Activated CD4-positive, alpha-beta T cell treated with anti-CD3 and anti-CD28 coated beads, Interleukin-2, Interleukin-4, amounts not matched to agents 100 ng/mL and 50 ng/mL, durations not matched to agents 16 hours and 8 hours (primary cell): ENCODE data around the gene NFASC.

Experiments used
- DNase-seq: peaks from one replicate; pipeline ENCODE4 v3.0.0-alpha.2; 2020; ENCODE audit warnings: low spot score

The NFASC gene

DNA sequence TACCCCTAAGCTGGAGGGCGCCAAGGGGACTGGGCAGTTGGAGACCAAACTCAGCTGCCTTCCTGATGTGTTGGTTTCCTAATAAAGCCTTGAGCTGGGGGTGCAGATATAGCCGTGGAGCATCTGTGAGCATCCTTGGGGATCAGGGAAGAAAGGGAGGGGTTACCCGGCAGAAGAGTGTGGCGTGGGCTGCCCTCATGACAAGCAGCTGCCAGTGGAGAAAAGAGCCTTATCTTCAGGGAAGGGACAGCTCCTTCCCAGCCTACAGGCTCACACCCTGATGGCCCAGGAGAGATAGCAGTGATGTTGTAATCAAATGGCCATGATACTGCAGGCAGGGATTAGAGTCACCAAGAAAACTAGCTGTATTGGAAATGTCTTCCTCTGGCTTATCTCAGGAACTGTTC, 10.8 kb upstream of the NFASC start:
- DNase-seq = no peak

- no peak for DNase-seq
Measured at GRCh38 chr1:204863024-204863423, 7.6 kb upstream of the NFASC start.

- no peak for DNase-seq
Measured at GRCh38 chr1:204863730-204864129, 6.9 kb upstream of the NFASC start.

DNA sequence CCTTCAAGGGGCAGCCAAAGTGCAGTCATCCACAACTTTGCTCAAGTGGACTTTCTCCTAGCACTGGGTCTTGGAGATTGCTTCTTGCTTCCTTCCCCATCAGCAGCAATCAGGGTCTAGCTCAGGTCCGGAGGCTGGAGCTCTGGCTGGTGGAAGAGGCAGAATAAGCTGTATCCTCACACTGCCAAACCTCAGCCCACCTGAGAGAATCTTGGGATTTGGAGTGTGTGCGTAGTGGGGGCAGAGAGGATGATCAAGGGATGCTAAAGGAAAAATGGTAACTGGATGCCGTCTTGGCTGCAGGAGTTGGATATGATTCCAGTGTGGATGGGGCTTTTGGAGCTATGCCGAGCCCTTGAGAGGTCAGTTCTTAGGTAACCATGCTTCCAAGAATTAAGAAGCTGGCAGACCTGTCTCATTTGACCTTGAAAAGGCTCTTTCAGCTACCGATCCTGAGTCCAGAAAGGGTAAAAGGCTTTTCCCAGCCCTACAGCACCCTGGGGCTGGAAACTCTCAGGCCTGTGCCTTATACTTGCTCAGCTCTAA, 4.5 kb upstream of the NFASC start:
- no peak for DNase-seq

GRCh38 chr1:204867203-204867602, 3.5 kb upstream of the NFASC start:
- no peak for DNase-seq

- no peak for DNase-seq
Measured at GRCh38 chr1:204867666-204868339, 2.9 kb upstream of the NFASC start.

DNA sequence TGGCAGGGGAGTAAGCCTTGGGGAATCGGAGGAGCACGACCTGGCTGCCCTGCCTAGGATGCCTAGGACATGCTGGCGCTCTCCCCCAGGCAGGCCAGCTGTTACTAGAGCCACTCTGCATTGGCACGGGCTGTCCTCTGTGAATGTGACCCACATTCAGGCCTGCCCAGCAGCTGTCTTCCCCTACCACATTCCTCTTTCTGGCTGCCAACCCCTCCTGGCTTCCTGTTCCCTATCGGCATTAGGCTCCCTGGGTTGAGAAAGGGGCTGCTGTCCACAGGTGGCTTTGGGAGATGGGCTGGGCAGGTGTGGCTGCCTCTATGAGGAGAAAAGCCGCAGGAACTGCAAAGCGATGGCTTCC, 2.3 kb upstream of the NFASC start:
- DNase-seq = no peak

DNA sequence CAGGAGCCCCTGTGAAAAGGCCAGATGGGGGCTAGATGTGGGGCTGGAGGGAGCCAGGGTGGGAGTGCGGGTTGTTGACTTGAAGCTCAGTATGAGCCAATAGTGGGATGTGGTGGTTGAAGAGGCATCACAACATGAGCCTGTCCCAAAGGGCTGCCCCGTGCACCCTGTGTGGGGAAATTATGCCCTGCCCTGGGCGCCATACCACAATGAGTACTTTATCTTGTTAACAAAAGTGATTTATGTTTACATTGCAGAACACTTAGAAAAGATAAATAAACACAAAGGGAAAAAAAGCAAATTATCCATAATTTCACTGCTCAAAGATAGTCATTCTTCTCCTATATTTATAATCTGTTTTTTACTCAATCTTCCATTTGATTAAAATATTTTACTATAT, 1.6 kb upstream of the NFASC start:
- no peak for DNase-seq

DNA sequence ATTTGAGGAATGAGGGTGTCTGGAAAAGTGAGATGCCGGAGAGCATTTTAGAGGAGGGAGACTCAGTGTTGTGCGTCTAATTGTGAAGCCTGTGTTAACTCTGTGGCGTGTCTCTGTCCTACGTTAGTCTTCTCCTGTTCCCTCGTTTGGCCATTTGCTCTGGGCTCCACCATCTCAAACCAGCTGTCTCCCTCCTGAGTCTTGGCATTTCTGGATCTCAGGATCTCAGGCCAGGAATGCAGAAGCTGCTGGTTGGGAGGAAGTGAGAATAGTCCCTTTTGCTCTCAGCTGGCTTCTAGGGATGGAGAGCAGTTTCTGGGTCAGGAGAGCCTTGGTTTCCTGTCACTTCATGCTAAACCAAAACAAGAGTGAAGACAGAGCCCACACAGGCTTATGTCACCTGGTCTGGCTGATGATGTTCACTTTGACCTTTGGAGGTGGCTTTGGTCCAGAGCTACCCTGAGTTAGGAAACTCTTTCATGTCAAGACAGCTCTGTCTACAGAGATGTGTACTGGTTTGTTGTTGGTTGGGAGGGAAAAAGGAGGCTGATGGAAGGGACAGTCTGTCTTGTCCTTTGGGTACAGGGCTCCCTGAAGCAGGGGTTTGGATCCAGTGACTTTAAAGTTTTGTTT, 859 bp downstream of the NFASC start:
- no peak for DNase-seq

DNA sequence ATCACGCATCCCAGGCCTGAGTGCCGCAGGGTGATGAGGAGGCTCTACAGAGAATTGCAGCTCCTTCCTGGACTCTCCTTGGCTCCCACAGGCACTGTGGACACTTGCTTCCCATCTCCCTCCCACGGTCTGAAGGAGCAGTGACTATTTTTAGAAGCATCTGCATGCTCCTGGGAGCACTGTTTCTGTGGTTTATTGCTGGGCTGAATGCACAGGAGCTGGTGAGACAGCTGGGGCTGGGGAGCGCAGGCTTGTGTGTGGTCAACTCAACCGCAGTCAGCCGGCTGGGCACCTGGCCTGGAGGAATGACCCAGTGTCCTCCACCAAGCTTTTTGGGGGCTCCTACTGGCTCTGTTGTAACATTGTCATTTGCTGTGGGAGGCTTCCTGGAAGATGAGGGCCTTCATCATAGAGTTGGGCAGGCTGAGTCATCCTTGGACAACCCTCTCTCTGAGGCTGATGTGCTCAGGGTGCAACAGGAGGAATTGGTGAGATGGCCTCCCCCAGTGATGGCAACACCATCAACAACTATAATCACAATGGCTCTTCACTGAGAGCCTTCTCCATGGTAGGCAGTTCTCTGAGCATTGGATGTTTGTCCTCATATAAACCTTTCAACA, 1.7 kb downstream of the NFASC start:
- DNase-seq = no peak

DNA sequence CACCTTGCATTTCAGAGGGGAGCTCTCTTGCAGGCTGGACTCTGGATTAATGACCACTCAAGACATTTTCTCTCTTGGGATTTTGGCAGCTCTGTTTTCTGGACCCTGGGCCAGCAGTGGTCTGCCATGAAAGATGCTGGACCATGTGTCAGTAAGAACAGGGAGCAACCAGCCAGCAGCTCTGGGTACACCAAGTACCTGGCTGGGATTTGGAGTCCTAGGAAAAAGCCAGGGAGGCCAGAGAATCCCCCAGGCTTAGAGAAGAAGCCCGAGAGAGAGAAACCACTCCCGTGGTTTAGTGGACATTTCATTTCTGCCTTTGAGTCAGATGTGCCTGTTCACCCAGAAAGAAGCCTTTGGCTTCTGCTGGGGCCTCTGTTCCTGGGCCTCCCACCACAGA, 2.5 kb downstream of the NFASC start:
- no peak for DNase-seq

DNA sequence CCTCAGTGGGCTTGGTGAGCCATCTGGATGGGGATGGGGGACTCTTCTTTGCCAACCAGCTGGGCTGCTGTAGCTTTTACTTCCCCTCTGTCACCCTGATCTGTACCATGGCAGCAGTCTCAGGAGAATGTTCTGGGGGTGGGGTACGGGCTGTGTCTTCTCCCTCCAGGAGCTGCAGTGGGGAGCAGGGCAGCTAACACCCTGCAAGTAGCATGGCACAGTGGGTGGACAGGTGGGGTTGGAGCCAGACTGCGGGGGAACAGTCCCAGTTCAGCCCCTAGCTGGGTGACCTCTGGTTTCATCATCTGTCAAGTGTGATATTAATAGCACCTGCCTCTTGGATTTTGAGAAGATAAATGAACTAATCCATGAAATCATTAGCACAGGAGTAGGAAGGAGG, 3.1 kb downstream of the NFASC start:
- no peak for DNase-seq

DNA sequence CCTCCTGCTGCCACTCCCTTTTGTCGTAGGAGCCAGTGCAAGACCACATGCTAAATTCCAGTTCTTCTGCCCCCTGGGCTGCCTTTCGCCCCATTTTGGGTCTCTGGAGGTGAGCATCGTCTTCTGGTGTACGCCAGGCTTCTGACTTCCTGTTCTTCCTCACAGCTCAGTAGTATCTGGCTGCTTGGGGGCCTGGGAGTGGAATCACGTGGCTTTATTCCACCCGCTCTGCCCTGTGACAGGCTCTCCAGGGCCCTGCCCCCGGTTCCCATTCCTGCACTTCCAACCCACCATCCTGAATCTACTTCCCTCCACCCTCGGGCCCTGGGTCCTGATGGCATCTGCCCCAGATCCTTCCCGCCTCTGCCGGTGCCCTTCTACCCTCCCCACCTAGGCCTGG, 3.6 kb downstream of the NFASC start:
- DNase-seq = no peak

DNA sequence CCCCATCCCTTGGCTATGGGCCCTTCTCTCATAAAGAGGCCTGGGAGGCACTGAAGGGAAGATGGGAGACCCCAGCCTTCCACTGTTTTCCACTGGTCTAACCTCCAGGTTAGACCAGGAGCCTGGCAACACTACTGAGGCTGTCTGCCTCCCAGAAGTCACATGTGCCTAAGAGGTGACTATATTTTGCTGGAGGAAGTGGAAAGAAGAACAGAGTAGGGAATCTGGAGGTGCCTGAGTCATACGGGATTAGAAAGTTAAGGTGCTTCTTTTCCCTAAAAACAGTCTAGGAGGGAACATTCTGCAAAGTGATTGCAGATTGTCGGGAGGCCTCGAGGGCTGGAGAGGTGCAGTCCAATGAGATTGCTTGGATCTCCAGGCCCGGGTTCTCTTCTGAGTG, 4.6 kb downstream of the NFASC start:
- DNase-seq = no peak

DNA sequence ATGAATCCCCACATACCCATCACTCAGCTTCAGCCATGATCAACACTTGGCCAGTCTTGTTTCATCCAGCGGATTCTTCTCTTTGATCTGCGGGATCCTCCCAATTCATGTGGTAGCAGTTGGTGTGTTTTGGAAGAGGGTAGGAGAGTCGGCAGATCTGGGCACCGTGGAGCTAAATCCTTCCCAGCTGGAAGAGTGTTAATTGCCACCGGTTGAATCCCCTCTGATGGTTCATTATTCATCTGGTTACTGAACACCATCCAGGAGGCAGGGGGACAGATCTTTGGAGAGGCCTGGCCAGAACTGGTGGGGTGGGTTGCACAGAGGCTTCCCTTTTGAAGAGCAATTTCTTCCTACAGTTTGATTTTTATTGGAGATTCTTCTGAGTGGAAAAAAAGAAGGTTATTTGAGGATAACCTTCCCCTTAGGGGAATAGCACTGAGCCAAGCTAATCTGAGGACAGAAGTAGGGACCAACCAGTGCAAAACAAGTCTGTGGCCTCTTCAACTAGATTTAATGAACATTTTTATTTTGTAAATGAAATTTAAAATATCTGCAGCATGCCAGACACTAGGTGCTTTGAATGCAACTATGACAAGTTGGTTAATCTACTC, 8.1 kb downstream of the NFASC start:
- no peak for DNase-seq

GRCh38 chr1:204879351-204879750, 8.7 kb downstream of the NFASC start:
- DNase-seq = no peak

GRCh38 chr1:204880906-204881305, 10.2 kb downstream of the NFASC start:
- no peak for DNase-seq

- no peak for DNase-seq
Measured at GRCh38 chr1:204882479-204882878, 11.8 kb downstream of the NFASC start.

GRCh38 chr1:204883405-204883804, 12.7 kb downstream of the NFASC start:
- DNase-seq = no peak

GRCh38 chr1:204885288-204885711, 14.6 kb downstream of the NFASC start:
- DNase-seq = no peak

DNA sequence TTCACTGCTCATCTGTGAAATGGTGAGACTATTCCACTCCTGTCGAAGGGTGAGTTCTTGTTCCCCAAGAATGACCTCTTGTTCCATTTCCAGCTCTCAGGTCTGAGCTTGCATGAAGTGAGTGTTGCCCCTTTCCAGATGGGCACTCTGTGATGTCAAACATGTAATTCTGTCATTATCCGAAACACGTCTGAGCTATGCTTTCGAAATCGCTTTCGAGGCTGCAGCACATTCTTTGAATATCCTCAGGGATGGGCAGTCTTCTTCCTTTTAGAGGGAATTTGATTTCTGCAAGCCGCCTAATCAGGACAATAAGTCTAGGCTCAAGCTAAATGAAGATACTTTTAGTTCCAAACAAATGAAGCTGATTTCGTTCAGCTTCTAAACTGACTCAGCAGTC, 15.1 kb downstream of the NFASC start:
- no peak for DNase-seq

GRCh38 chr1:204887846-204888245, 17.2 kb downstream of the NFASC start:
- DNase-seq = no peak

DNA sequence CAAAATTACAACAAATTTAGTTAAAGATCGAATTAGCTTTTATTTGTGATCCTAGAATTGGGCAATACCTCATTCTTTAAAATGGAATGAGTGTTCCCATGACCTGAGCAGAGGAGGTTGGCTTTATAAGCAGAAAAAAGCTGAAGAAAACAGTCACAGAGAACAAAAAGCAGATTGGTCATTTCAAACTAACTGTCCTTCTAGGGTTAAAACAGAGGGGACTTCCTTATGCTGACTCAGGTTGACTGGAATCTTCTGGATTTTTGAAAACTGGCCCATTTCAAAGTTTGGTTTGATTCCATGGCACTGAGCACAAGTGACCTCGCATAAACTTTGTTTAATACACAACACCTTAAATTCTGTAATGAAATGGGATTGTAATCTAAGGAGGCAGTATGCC, 17.6 kb downstream of the NFASC start:
- no peak for DNase-seq
